Liver (tissue), 9 donors: ENCODE measurements around the gene KNDC1. TPM values are rescaled to one million over a fixed set of nuclear protein-coding genes. Genes with fewer than 3 reads are reported as not detected.

ENCODE experiments used
- DNase-seq: peaks from one replicate; pipeline ENCODE4 v3.0.0-alpha.2; 2017; ENCODE audit warnings: low spot score
- H3K27ac ChIP-seq, 2 donors: one replicate each; pipeline ENCODE4 v1.7.0; 2013; ENCODE audit warnings: inconsistent platforms in 2 of 2, low read length in 2 of 2, control low read depth in 1 of 2, low read depth in 1 of 2, mild to moderate bottlenecking in 1 of 2
- H3K27me3 ChIP-seq, 4 donors: one replicate each; pipeline versions ENCODE4 v1.6.1 to v1.7.0; 2013; ENCODE audit warnings: low read length in 3 of 4, inconsistent platforms in 1 of 4, mild to moderate bottlenecking in 1 of 4, moderate library complexity in 1 of 4; ENCODE audit not compliant: control insufficient read depth in 4 of 4, insufficient read depth in 4 of 4
- H3K36me3 ChIP-seq, 4 donors: one replicate each; pipeline versions ENCODE4 v1.6.1 to v1.7.0; 2013; ENCODE audit warnings: low read length in 3 of 4, mild to moderate bottlenecking in 3 of 4, low read depth in 1 of 4, moderate library complexity in 1 of 4; ENCODE audit not compliant: control insufficient read depth in 4 of 4, insufficient read depth in 3 of 4
- H3K4me1 ChIP-seq, 4 donors: one replicate each; pipeline versions ENCODE4 v1.6.1 to v1.7.0; 2013; ENCODE audit warnings: low read length in 3 of 4, mild to moderate bottlenecking in 3 of 4, moderate library complexity in 1 of 4; ENCODE audit not compliant: control insufficient read depth in 4 of 4, insufficient read depth in 4 of 4
- H3K4me3 ChIP-seq, 3 donors: one replicate each; pipeline versions ENCODE4 v1.6.1 to v1.7.0; 2013; ENCODE audit warnings: low read length in 3 of 3, control low read depth in 1 of 3, low read depth in 1 of 3, mild to moderate bottlenecking in 1 of 3
- H3K9ac ChIP-seq, 2 donors: one replicate each; pipeline ENCODE4 v1.7.0; 2013; ENCODE audit warnings: low read length in 2 of 2, mild to moderate bottlenecking in 2 of 2, moderate library complexity in 2 of 2, control low read depth in 1 of 2, low read depth in 1 of 2
- H3K9me3 ChIP-seq, 4 donors: one replicate each; pipeline versions ENCODE4 v1.6.1 to v1.7.0; 2013; ENCODE audit warnings: low read length in 3 of 4; ENCODE audit not compliant: control insufficient read depth in 4 of 4
- ATF3 ChIP-seq: IDR thresholded peaks from 2 replicates; pipeline ENCODE4 v1.6.1; 2016; ENCODE audit warnings: antibody characterized with exemption
- CTCF ChIP-seq: fragments of 150-350 bp; IDR thresholded peaks from 2 replicates; pipeline ENCODE4 v1.5.1; 2017; ENCODE audit warnings: improper control_type of control experiment, low read depth, low read length; ENCODE audit not compliant: missing input control
- EGR1 ChIP-seq, 2 donors: IDR thresholded peaks; 2 replicates each; pipeline ENCODE4 v1.6.1; 2016 to 2018; ENCODE audit warnings: antibody characterized with exemption in 2 of 2, low read depth in 2 of 2
- FOXA1 ChIP-seq: IDR thresholded peaks from 2 replicates; pipeline ENCODE4 v1.6.1; 2016; ENCODE audit warnings: antibody characterized with exemption
- FOXA2 ChIP-seq: IDR thresholded peaks from 2 replicates; pipeline ENCODE4 v1.6.1; 2016; ENCODE audit warnings: antibody characterized with exemption
- GABPA ChIP-seq, 2 donors: IDR thresholded peaks in 1 of 2; conservative IDR thresholded peaks in 1 of 2; 2 replicates each; pipeline ENCODE4 v1.6.1; 2016; ENCODE audit warnings: antibody characterized with exemption in 2 of 2, mild to moderate bottlenecking in 1 of 2, moderate library complexity in 1 of 2
- HNF4A ChIP-seq, 2 donors: conservative IDR thresholded peaks; 2 replicates each; pipeline ENCODE4 v1.6.1; 2016; ENCODE audit warnings: antibody characterized with exemption in 2 of 2, mild to moderate bottlenecking in 2 of 2
- HNF4G ChIP-seq: IDR thresholded peaks from 2 replicates; pipeline ENCODE4 v1.6.1; 2016; ENCODE audit warnings: antibody characterized with exemption
- JUND ChIP-seq, 2 donors: IDR thresholded peaks; 2 replicates each; pipeline ENCODE4 v1.6.1; 2016; ENCODE audit warnings: antibody characterized with exemption in 2 of 2
- MAX ChIP-seq: IDR thresholded peaks from 2 replicates; pipeline ENCODE4 v1.6.1; 2016; ENCODE audit warnings: antibody characterized with exemption
- NR2F2 ChIP-seq: IDR thresholded peaks from 2 replicates; pipeline ENCODE4 v1.6.1; 2016; ENCODE audit warnings: antibody characterized with exemption
- RAD21 ChIP-seq, 2 donors: IDR thresholded peaks; 2 replicates each; pipeline ENCODE4 v1.6.1; 2016; ENCODE audit warnings: antibody characterized with exemption in 2 of 2, mild to moderate bottlenecking in 2 of 2
- RXRA ChIP-seq, 2 donors: IDR thresholded peaks; 2 replicates each; pipeline ENCODE4 v1.6.1; 2017 to 2018; ENCODE audit warnings: antibody characterized with exemption in 2 of 2, mild to moderate bottlenecking in 1 of 2
- SP1 ChIP-seq: IDR thresholded peaks from 2 replicates; pipeline ENCODE4 v1.6.1; 2018; ENCODE audit warnings: antibody characterized with exemption, mild to moderate bottlenecking
- TAF1 ChIP-seq: conservative IDR thresholded peaks from 2 replicates; pipeline ENCODE4 v1.6.1; 2016; ENCODE audit warnings: antibody characterized with exemption, mild to moderate bottlenecking
- YY1 ChIP-seq: IDR thresholded peaks from 2 replicates; pipeline ENCODE4 v1.6.1; 2016; ENCODE audit warnings: antibody characterized with exemption, mild to moderate bottlenecking
- WGBS: extraction: QIAGEN DNeasy Blood & Tissue Kit; methylation state at CpG from one replicate; pipeline ENCODE4 v1.1.7; 2013; 5-methylcytosine and 5-hydroxymethylcytosine counted together
- polyA plus RNA-seq, 2 donors: library from polyadenylated mRNA; stranded (reverse) in 1 of 2; unstranded in 1 of 2; fragments of 200-250 nt in 1 of 2; fragments of >200 nt in 1 of 2; fragmentation: Nextera tagmentation in 1 of 2; extraction: Ambion mirVana in 1 of 2; gene quantifications; one replicate each; pipeline versions ENCODE4 v1.2.1 to v1.2.3, GENCODE V29; 2013 to 2015
- total RNA-seq, 2 donors: library from RNA; depleted of rRNA; stranded (reverse); fragments of >200 nt; gene quantifications; one replicate each; pipeline ENCODE4 v1.2.3, GENCODE V29; 2014
- TF ChIP-seq, protein P1 (sequence below): IDR thresholded peaks from 2 replicates; pipeline ENCODE4 v1.6.1; 2016; ENCODE audit warnings: antibody characterized with exemption, mild to moderate bottlenecking
- TF ChIP-seq, protein P2 (sequence below): IDR thresholded peaks from 2 replicates; pipeline ENCODE4 v1.6.1; 2016; ENCODE audit warnings: antibody characterized with exemption
- donor health status: healthy.
- donor health status: healthy.
- donor health status: healthy.
- donor health status: healthy.
- donor health status: healthy.

The KNDC1 gene
- total and polyA plus RNA-seq, 4 donors: 0.53 to 12.9 (median 4.3) TPM

DNA sequence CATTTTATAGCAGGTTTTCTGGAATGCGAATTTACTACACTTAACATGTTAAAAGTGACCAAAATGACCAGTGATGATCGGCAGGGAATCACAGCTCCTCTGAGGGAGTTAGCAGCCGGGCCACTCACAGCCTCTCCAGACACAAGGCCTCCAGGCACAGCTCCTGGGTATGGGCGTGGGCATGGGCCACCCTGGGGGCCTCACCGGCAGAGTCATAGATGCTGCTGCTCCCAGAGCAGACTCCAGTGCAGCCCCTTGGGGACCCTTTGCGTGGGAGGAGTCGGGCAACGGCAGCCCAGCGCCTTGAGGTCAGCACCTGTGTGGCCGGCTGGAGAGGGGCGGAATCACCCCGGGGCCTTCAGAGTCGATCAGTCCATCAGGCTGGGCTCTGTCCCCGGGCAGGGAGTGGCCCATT lies 8.6 kb downstream of the KNDC1 start:
- H3K27ac ChIP-seq: no peak overlapping the region
- DNase-seq: no peak
- H3K27me3 ChIP-seq: no peaks in the 10 kb centered on the region
- TF ChIP-seq FOXA2: no peak
- no peak for TF ChIP-seq ATF3
- TF ChIP-seq RXRA (IDR thresholded peaks at IDR 0.05): no peak
- no peak for TF ChIP-seq GABPA (IDR thresholded peaks at IDR 0.05 in 1 of 2, conservative IDR thresholded peaks at IDR 0.05 in 1 of 2)
- TF ChIP-seq HNF4G: no peak
- TF ChIP-seq, protein P1, sequence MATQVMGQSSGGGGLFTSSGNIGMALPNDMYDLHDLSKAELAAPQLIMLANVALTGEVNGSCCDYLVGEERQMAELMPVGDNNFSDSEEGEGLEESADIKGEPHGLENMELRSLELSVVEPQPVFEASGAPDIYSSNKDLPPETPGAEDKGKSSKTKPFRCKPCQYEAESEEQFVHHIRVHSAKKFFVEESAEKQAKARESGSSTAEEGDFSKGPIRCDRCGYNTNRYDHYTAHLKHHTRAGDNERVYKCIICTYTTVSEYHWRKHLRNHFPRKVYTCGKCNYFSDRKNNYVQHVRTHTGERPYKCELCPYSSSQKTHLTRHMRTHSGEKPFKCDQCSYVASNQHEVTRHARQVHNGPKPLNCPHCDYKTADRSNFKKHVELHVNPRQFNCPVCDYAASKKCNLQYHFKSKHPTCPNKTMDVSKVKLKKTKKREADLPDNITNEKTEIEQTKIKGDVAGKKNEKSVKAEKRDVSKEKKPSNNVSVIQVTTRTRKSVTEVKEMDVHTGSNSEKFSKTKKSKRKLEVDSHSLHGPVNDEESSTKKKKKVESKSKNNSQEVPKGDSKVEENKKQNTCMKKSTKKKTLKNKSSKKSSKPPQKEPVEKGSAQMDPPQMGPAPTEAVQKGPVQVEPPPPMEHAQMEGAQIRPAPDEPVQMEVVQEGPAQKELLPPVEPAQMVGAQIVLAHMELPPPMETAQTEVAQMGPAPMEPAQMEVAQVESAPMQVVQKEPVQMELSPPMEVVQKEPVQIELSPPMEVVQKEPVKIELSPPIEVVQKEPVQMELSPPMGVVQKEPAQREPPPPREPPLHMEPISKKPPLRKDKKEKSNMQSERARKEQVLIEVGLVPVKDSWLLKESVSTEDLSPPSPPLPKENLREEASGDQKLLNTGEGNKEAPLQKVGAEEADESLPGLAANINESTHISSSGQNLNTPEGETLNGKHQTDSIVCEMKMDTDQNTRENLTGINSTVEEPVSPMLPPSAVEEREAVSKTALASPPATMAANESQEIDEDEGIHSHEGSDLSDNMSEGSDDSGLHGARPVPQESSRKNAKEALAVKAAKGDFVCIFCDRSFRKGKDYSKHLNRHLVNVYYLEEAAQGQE: no peak
- no peak for TF ChIP-seq TAF1
- no peak for TF ChIP-seq HNF4A (conservative IDR thresholded peaks at IDR 0.05)
- no peak for TF ChIP-seq NR2F2
- no peak for TF ChIP-seq SP1
- no peak for TF ChIP-seq JUND (IDR thresholded peaks at IDR 0.05)
- no peak overlapping the region for H3K9ac ChIP-seq
- H3K36me3 ChIP-seq: peaks cover 0 to 9% (median 0%) of the 10 kb centered on the region in 4 donors
- H3K4me1 ChIP-seq: peaks cover 0 to 5% (median under 1%) of the 10 kb centered on the region in 4 donors
- H3K4me3 ChIP-seq: no peak overlapping the region
- WGBS: 82% methylated on average over 14 of the region's 14 CpGs
- no peaks in the 10 kb centered on the region for H3K9me3 ChIP-seq

- H3K27ac ChIP-seq: no peak overlapping the region
- no peak overlapping the region for H3K9ac ChIP-seq
- TF ChIP-seq MAX (no peak), RAD21 (IDR thresholded peaks at IDR 0.05) (no peak), ATF3 (no peak), HNF4A (conservative IDR thresholded peaks at IDR 0.05) (no peak), TAF1 (no peak), YY1 (no peak), HNF4G (no peak), SP1 (no peak), JUND (IDR thresholded peaks at IDR 0.05) (no peak), NR2F2 (no peak), CTCF (no peak), GABPA (IDR thresholded peaks at IDR 0.05 in 1 of 2, conservative IDR thresholded peaks at IDR 0.05 in 1 of 2) (no peak), EGR1 (IDR thresholded peaks at IDR 0.05; ENCODE audit: low read depth in 2 of 2) (no peak), FOXA1 (no peak), RXRA (IDR thresholded peaks at IDR 0.05) (no peak), FOXA2 (no peak)
- TF ChIP-seq, protein P2, sequence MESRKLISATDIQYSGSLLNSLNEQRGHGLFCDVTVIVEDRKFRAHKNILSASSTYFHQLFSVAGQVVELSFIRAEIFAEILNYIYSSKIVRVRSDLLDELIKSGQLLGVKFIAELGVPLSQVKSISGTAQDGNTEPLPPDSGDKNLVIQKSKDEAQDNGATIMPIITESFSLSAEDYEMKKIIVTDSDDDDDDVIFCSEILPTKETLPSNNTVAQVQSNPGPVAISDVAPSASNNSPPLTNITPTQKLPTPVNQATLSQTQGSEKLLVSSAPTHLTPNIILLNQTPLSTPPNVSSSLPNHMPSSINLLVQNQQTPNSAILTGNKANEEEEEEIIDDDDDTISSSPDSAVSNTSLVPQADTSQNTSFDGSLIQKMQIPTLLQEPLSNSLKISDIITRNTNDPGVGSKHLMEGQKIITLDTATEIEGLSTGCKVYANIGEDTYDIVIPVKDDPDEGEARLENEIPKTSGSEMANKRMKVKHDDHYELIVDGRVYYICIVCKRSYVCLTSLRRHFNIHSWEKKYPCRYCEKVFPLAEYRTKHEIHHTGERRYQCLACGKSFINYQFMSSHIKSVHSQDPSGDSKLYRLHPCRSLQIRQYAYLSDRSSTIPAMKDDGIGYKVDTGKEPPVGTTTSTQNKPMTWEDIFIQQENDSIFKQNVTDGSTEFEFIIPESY: no peak
- TF ChIP-seq, protein P1: no peak
- H3K36me3 ChIP-seq: peaks cover 0 to 9% (median 0%) of the 10 kb centered on the region in 4 donors
- no peak overlapping the region for H3K4me3 ChIP-seq
- H3K27me3 ChIP-seq: no peaks in the 10 kb centered on the region
- no peak for DNase-seq
- WGBS: 91% methylated on average over 30 of the region's 30 CpGs
- no peaks in the 10 kb centered on the region for H3K9me3 ChIP-seq
- peaks cover 0 to 3% (median 0%) of the 10 kb centered on the region in 4 donors for H3K4me1 ChIP-seq
These were observed 9.3 kb downstream of the KNDC1 start for GRCh38 chr10:133169173-133169947.
